Erythroblast (primary cell): ENCODE measurements around the gene ZNF599.

Experiments used
- GATA1 ChIP-seq: IDR thresholded peaks from 2 replicates; pipeline ENCODE4 v1.6.1; 2011; ENCODE audit warnings: low read depth, mild to moderate bottlenecking, control low read depth, low read length, moderate library complexity
- POLR2A ChIP-seq: IDR thresholded peaks from 2 replicates; pipeline ENCODE4 v1.6.1; 2011; ENCODE audit warnings: mild to moderate bottlenecking, low read length

GRCh38 chr19:34774857-34775256 is 1.8 kb upstream of the ZNF599 start:
- TF ChIP-seq POLR2A (no peak), GATA1 (no peak)
